ENCODE results near the gene RHOH. TPM values are rescaled to one million over a fixed set of nuclear protein-coding genes. Genes with fewer than 3 reads are reported as not detected.

Gene RHOH
- total RNA-seq, 1 donor from 2014 or later, result not detected

GRCh38 chr4:40192114-40193015 is 4.5 kb upstream of the RHOH start:
- no peak overlapping the region for H3K4me2 ChIP-seq (ENCODE audit: low read length)
- H2AFZ ChIP-seq (ENCODE audit: low read depth, low read length), result no peak overlapping the region
- FAIRE-seq (no peak), DNase-seq (ENCODE audit: low read depth) (no peak)
- no peaks in the 10 kb centered on the region for H3K27me3 ChIP-seq (ENCODE audit: insufficient read depth, low read length)
- H3K27ac ChIP-seq (ENCODE audit: low read depth, low read length), result no peak overlapping the region
- no peak overlapping the region for H3K9ac ChIP-seq (ENCODE audit: low read length)
- no peaks in the 10 kb centered on the region for H3K9me3 ChIP-seq (ENCODE audit: insufficient read depth, low read depth, low read length)
- H3K4me1 ChIP-seq (ENCODE audit: insufficient read depth, low read length), result no peaks in the 10 kb centered on the region
- H3K36me3 ChIP-seq (ENCODE audit: insufficient read depth, low read length), result no peaks in the 10 kb centered on the region
- H4K20me1 ChIP-seq (ENCODE audit: insufficient read depth, low read length), result no peaks in the 10 kb centered on the region
- TF ChIP-seq CTCF (IDR thresholded peaks at IDR 0.05; ENCODE audit: insufficient read depth, low read depth, low read length) (no peak), EZH2 (IDR thresholded peaks at IDR 0.05; ENCODE audit: insufficient read depth, low read length) (no peak)
- no peaks in the 10 kb centered on the region for H3K4me1 Mint-ChIP-seq (ENCODE audit: low read depth, unreplicated experiment)
- no peak overlapping the region for H3K4me3 ChIP-seq (ENCODE audit: insufficient read depth, low read depth, low read length)
- peaks cover 6% of the 10 kb centered on the region for H3K27me3 Mint-ChIP-seq (ENCODE audit: low read depth, unreplicated experiment)
- peaks cover 1% of the 10 kb centered on the region for H3K36me3 Mint-ChIP-seq (ENCODE audit: low read depth, unreplicated experiment)
- H3K27ac Mint-ChIP-seq (ENCODE audit: unreplicated experiment), result peak overlapping the region; percentile 20
- no peaks in the 10 kb centered on the region for H3K79me2 ChIP-seq (ENCODE audit: insufficient read depth, low read length)
- no peaks in the 10 kb centered on the region for H3K9me3 Mint-ChIP-seq (ENCODE audit: unreplicated experiment)
- H3K4me3 Mint-ChIP-seq (ENCODE audit: unreplicated experiment), result no peak overlapping the region

- Histone ChIP-seq H3K79me2 (ENCODE audit: insufficient read depth, low read length) (no peaks in the 10 kb centered on the region), H3K27me3 (ENCODE audit: insufficient read depth, low read length) (no peaks in the 10 kb centered on the region), H3K4me2 (ENCODE audit: low read length) (no peak overlapping the region), H4K20me1 (ENCODE audit: insufficient read depth, low read length) (no peaks in the 10 kb centered on the region), H3K27ac (ENCODE audit: low read depth, low read length) (no peak overlapping the region), H3K36me3 (ENCODE audit: insufficient read depth, low read length) (no peaks in the 10 kb centered on the region), H3K4me1 (ENCODE audit: insufficient read depth, low read length) (no peaks in the 10 kb centered on the region), H3K4me3 (ENCODE audit: insufficient read depth, low read depth, low read length) (no peak overlapping the region), H3K9me3 (ENCODE audit: insufficient read depth, low read depth, low read length) (no peaks in the 10 kb centered on the region), H3K9ac (ENCODE audit: low read length) (no peak overlapping the region), H2AFZ (ENCODE audit: low read depth, low read length) (no peak overlapping the region)
- no peak for TF ChIP-seq CTCF (IDR thresholded peaks at IDR 0.05; ENCODE audit: insufficient read depth, low read depth, low read length)
- TF ChIP-seq EZH2 (IDR thresholded peaks at IDR 0.05; ENCODE audit: insufficient read depth, low read length), result no peak
- Mint-ChIP-seq H3K4me1 (ENCODE audit: low read depth, unreplicated experiment) (no peaks in the 10 kb centered on the region), H3K36me3 (ENCODE audit: low read depth, unreplicated experiment) (peaks cover 1% of the 10 kb centered on the region), H3K27me3 (ENCODE audit: low read depth, unreplicated experiment) (peaks cover 9% of the 10 kb centered on the region), H3K4me3 (ENCODE audit: unreplicated experiment) (no peak overlapping the region), H3K27ac (ENCODE audit: unreplicated experiment) (no peak overlapping the region), H3K9me3 (ENCODE audit: unreplicated experiment) (no peaks in the 10 kb centered on the region)
- no peak for FAIRE-seq
- DNase-seq (ENCODE audit: low read depth), result no peak
Observed at GRCh38 chr4:40193016-40193571, 3.7 kb upstream of the RHOH start.

GRCh38 chr4:40193578-40193977 is 3.3 kb upstream of the RHOH start:
- Histone ChIP-seq H3K79me2 (ENCODE audit: insufficient read depth, low read length) (no peaks in the 10 kb centered on the region), H2AFZ (ENCODE audit: low read depth, low read length) (no peak overlapping the region), H3K4me2 (ENCODE audit: low read length) (no peak overlapping the region), H3K9me3 (ENCODE audit: insufficient read depth, low read depth, low read length) (no peaks in the 10 kb centered on the region), H3K36me3 (ENCODE audit: insufficient read depth, low read length) (no peaks in the 10 kb centered on the region), H3K4me3 (ENCODE audit: insufficient read depth, low read depth, low read length) (no peak overlapping the region), H3K4me1 (ENCODE audit: insufficient read depth, low read length) (no peaks in the 10 kb centered on the region), H3K27ac (ENCODE audit: low read depth, low read length) (no peak overlapping the region), H3K27me3 (ENCODE audit: insufficient read depth, low read length) (no peaks in the 10 kb centered on the region), H3K9ac (ENCODE audit: low read length) (no peak overlapping the region), H4K20me1 (ENCODE audit: insufficient read depth, low read length) (no peaks in the 10 kb centered on the region)
- TF ChIP-seq CTCF (IDR thresholded peaks at IDR 0.05; ENCODE audit: insufficient read depth, low read depth, low read length) (no peak), EZH2 (IDR thresholded peaks at IDR 0.05; ENCODE audit: insufficient read depth, low read length) (no peak)
- no peak overlapping the region for H3K4me3 Mint-ChIP-seq (ENCODE audit: unreplicated experiment)
- no peak overlapping the region for H3K27ac Mint-ChIP-seq (ENCODE audit: unreplicated experiment)
- DNase-seq (ENCODE audit: low read depth) (no peak), FAIRE-seq (no peak)
- peaks cover 1% of the 10 kb centered on the region for H3K36me3 Mint-ChIP-seq (ENCODE audit: low read depth, unreplicated experiment)
- H3K9me3 Mint-ChIP-seq (ENCODE audit: unreplicated experiment), result no peaks in the 10 kb centered on the region
- H3K27me3 Mint-ChIP-seq (ENCODE audit: low read depth, unreplicated experiment), result peaks cover 10% of the 10 kb centered on the region
- no peaks in the 10 kb centered on the region for H3K4me1 Mint-ChIP-seq (ENCODE audit: low read depth, unreplicated experiment)

Measured in astrocyte (in vitro differentiated cells and primary cell).